GM23248 (cell line): ENCODE measurements around the gene IKBKG. TPM values are rescaled to one million over a fixed set of nuclear protein-coding genes. Genes with fewer than 3 reads are reported as not detected.
A peak's percentile ranks its signal among the peaks of the same experiment; 100 is the strongest.
"Not testable (repeated sequence)": the region's sequence is repeated elsewhere in the genome, so short reads cannot be mapped to it uniquely, and the experiment has no call there.

Source experiments
- DNase-seq: peaks from one replicate; pipeline ENCODE4 v3.0.0-alpha.2; 2015
- H2AFZ ChIP-seq: fragments of 200-600 bp; sonication (generic); 2 replicates; pipeline ENCODE4 v1.6.1; 2016; ENCODE audit warnings: antibody characterized with exemption
- H3F3A ChIP-seq: fragments of 200-600 bp; sonication (generic); 2 replicates; pipeline ENCODE4 v1.6.1; 2016; ENCODE audit warnings: mild to moderate bottlenecking, antibody characterized with exemption, mixed run types; ENCODE audit not compliant: insufficient read depth
- H3K27ac ChIP-seq: fragments of 200-600 bp; sonication (generic); 2 replicates; pipeline ENCODE4 v1.5.1; 2016; ENCODE audit warnings: mild to moderate bottlenecking
- H3K27me3 ChIP-seq: fragments of 200-600 bp; sonication (generic); replicated peaks from 2 replicates; pipeline ENCODE4 v1.6.1; 2016; ENCODE audit warnings: mild to moderate bottlenecking; ENCODE audit not compliant: insufficient read depth
- H3K36me3 ChIP-seq: fragments of 200-600 bp; sonication (generic); 2 replicates; pipeline ENCODE4 v1.6.1; 2016; ENCODE audit warnings: low read depth, mild to moderate bottlenecking
- H3K4me1 ChIP-seq: fragments of 200-600 bp; sonication (generic); 2 replicates; pipeline ENCODE4 v1.6.1; 2016; ENCODE audit warnings: mild to moderate bottlenecking; ENCODE audit not compliant: insufficient read depth
- H3K4me2 ChIP-seq: fragments of 200-600 bp; sonication (generic); one replicate; pipeline ENCODE4 v1.6.1; 2016; ENCODE audit warnings: mild to moderate bottlenecking; ENCODE audit not compliant: unreplicated experiment
- H3K4me3 ChIP-seq: fragments of 200-600 bp; sonication (generic); 2 replicates; pipeline ENCODE4 v1.5.1; 2016; ENCODE audit warnings: mild to moderate bottlenecking
- H3K79me2 ChIP-seq: fragments of 200-600 bp; sonication (generic); 2 replicates; pipeline ENCODE4 v1.6.1; 2016; ENCODE audit warnings: mild to moderate bottlenecking; ENCODE audit not compliant: insufficient read depth
- H3K9ac ChIP-seq: fragments of 200-600 bp; sonication (generic); 2 replicates; pipeline ENCODE4 v1.6.1; 2016; ENCODE audit warnings: mild to moderate bottlenecking
- H3K9me2 ChIP-seq: fragments of 200-600 bp; sonication (generic); 2 replicates; pipeline ENCODE4 v1.6.1; 2016; ENCODE audit warnings: mixed run types, mild to moderate bottlenecking, moderate library complexity; ENCODE audit not compliant: insufficient read depth
- H3K9me3 ChIP-seq: fragments of 200-600 bp; sonication (generic); one replicate; pipeline ENCODE4 v1.6.1; 2017; ENCODE audit warnings: low read depth
- H4K20me1 ChIP-seq: fragments of 200-600 bp; sonication (generic); 2 replicates; pipeline ENCODE4 v1.6.0; 2016; ENCODE audit not compliant: insufficient read depth
- EZH2 ChIP-seq: fragments of 200-600 bp; sonication (generic); IDR thresholded peaks from 2 replicates; pipeline ENCODE4 v1.6.1; 2018; ENCODE audit warnings: antibody characterized with exemption, mild to moderate bottlenecking; ENCODE audit not compliant: insufficient read depth, poor library complexity, severe bottlenecking
- EZH2phosphoT487 ChIP-seq: fragments of 200-600 bp; sonication (generic); IDR thresholded peaks from 2 replicates; pipeline ENCODE4 v1.6.1; 2018; ENCODE audit warnings: antibody characterized with exemption, moderate library complexity, mild to moderate bottlenecking, low read depth; ENCODE audit not compliant: insufficient read depth
- WGBS, 2 experiments: methylation state at CpG; one replicate each; pipeline ENCODE4 v1.1.6; 2015 to 2017; ENCODE audit warnings: low lambda C conversion rate in 2 of 2, low coverage in 1 of 2; ENCODE audit errors: missing lambda C conversion rate in 2 of 2; 5-methylcytosine and 5-hydroxymethylcytosine counted together
- in situ Hi-C: fragments of 300-500 bp; cut with MboI; formaldehyde crosslinking; loops from 2 replicates; pipeline ENCODE4 v1.15.0; 2020
- polyA plus RNA-seq: library from polyadenylated mRNA; unstranded; fragments of >200 nt; fragmentation: Nextera tagmentation; extraction: Ambion mirVana; gene quantifications from 2 replicates; pipeline ENCODE4 v1.2.1, GENCODE V29; 2016
- total RNA-seq: library from RNA; depleted of rRNA; stranded (reverse); fragments of >200 nt; shearing (Covaris generic); gene quantifications from 2 replicates; pipeline ENCODE4 v1.2.3, GENCODE V29; 2014

Gene IKBKG
- total and polyA plus RNA-seq, 2 experiments from 2014 or later, result 25.9 to 26.2 TPM

DNA sequence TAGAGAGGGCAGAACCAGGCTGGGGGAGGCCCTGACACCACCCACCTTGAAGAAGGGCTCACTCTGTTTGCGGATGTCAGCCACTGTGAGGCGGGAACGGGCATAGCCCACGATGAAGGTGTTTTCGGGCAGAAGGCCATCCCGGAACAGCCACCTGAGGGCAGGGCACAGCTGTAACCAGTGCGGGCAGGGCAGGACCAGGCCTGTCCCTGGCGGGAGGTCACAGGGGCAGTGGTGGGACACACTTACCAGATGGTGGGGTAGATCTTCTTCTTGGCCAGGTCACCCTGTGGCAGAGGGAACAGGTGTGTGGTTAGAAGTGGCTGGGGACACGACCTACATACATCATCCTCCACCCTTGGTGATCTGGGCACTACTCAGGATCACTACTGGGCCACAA lies 11.5 kb upstream of the IKBKG start:
- Histone ChIP-seq H2AFZ (no peak overlapping the region), H4K20me1 (no peaks in the 10 kb centered on the region), H3K36me3 (no peaks in the 10 kb centered on the region), H3F3A (no peaks in the 10 kb centered on the region), H3K9me2 (no peaks in the 10 kb centered on the region), H3K4me3 (no peak overlapping the region), H3K4me1 (no peaks in the 10 kb centered on the region), H3K9me3 (no peaks in the 10 kb centered on the region), H3K9ac (no peak overlapping the region), H3K27me3 (no peaks in the 10 kb centered on the region), H3K4me2 (no peak overlapping the region), H3K79me2 (0 out of 2 replicates have a peak, but pooled peaks cover 14% of the 10 kb centered on the region), H3K27ac (no peak overlapping the region)
- 67 to 91% methylated on average over 1 to 7 of the region's 9 CpGs for WGBS, 2 experiments
- in situ Hi-C loops, result no loop called here
- no peak for TF ChIP-seq EZH2
- TF ChIP-seq EZH2phosphoT487, result no peak
- no peak for DNase-seq

DNA sequence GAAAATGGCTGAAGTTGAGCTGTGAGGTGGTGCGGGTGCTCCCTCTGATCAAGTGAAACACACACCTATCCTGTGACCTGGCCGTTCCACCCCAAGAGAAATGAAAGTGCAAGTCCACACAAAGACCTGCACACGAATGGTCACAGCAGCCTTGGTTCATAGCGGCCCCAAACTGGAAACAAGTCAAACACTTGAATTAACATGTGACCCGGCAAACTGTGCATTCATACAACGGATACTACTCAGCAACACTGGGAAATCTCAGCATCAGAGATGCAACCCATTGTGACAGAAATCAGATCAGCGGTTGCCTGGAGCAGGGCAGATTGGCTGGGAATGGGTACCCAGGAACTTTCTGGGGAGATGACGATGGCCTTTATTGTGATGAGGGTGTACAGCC lies 8.3 kb upstream of the IKBKG start:
- WGBS, 2 experiments, result 87 to 88% methylated on average over 8 of the region's 8 CpGs
- DNase-seq, result no peak

DNA sequence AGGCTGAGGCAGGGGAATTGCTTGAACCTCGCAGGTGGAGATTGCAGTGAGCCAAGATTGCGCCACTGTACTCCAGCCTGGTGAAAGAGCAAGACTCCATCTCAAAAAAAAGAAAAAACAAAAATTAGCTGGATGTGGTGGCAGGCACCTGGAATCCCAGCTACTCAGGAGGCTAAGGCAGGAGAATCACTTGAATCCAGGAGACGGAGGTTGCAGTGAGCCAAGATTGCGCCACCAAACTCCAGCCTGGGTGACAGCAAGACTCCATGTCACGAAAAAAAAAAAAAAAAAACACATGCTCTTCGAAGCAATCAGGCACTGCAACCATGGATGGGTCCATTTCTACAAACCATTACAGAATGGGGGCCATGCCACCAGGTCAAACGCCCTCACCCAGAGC lies 7.1 kb upstream of the IKBKG start:
- peaks cover 23% of the 10 kb centered on the region; the same call in 1 of the 2 replicates for H3K79me2 ChIP-seq
- H4K20me1 ChIP-seq, H3K36me3 ChIP-seq, H3F3A ChIP-seq, H3K27me3 ChIP-seq, in situ Hi-C loops, H3K9ac ChIP-seq, H3K4me3 ChIP-seq, H3K27ac ChIP-seq, H3K9me3 ChIP-seq, H2AFZ ChIP-seq, H3K9me2 ChIP-seq, DNase-seq, H3K4me2 ChIP-seq: not testable (repeated sequence)
- H3K4me1 ChIP-seq, result peaks cover 15% of the 10 kb centered on the region
- 90 to 95% methylated on average over 4 to 7 of the region's 7 CpGs for WGBS, 2 experiments

More for the DNA sequence above, 8.3 kb upstream of the IKBKG start:
- Histone ChIP-seq H2AFZ (no peak overlapping the region), H3K4me1 (peaks cover 15% of the 10 kb centered on the region), H3K27ac (no peak overlapping the region), H3K9me2 (no peaks in the 10 kb centered on the region), H3F3A (no peaks in the 10 kb centered on the region), H3K36me3 (no peaks in the 10 kb centered on the region), H3K4me3 (no peak overlapping the region), H3K4me2 (no peak overlapping the region), H3K79me2 (0 out of 2 replicates have a peak, but pooled peaks cover 18% of the 10 kb centered on the region), H3K9ac (no peak overlapping the region), H3K27me3 (no peaks in the 10 kb centered on the region), H4K20me1 (no peaks in the 10 kb centered on the region), H3K9me3 (no peaks in the 10 kb centered on the region)
- no peak for TF ChIP-seq EZH2
- TF ChIP-seq EZH2phosphoT487, result no peak
- in situ Hi-C loops, result no loop called here

DNA sequence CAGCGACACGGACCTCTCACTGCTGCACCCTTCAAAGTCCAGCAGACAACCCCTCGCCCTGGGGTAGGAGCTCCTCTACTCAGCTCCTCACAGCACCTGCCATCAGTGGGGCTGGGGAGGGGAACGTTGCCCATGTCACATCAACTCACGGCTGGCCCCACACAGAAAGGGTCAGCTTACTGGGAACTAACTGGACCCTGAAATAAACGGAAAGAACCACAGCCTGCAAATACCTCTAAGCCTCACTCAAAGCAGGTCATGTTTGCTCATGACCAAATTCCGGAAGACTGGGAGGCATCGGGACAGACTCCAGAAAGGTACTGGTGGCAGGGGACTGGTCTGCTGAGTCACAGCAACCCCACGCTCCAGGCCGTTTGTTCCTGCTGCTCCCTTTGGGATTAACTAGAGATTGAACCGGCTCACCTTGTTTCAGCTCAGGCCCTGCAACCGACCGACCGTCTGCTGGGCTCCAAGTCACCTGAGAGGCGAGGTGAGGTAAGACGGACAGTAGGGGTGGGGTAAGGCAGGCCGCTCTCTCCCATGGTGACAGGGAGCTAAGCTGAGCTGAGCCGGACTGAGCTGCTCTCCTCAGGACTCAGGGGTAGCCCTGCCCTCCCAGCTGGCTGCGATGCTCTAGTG lies 6.4 kb upstream of the IKBKG start:
- WGBS, 2 experiments, result 83 to 86% methylated on average over 12 to 16 of the region's 19 CpGs
- H3F3A ChIP-seq, result no peaks in the 10 kb centered on the region
- H3K9me3 ChIP-seq, result no peaks in the 10 kb centered on the region
- DNase-seq, result no peak
- no peak overlapping the region for H3K4me2 ChIP-seq
- in situ Hi-C loops, result no loop called here
- H3K4me1 ChIP-seq, result peaks cover 15% of the 10 kb centered on the region
- H3K4me3 ChIP-seq, result no peak overlapping the region
- H3K9me2 ChIP-seq, result no peaks in the 10 kb centered on the region
- no peaks in the 10 kb centered on the region for H3K27me3 ChIP-seq
- no peaks in the 10 kb centered on the region for H4K20me1 ChIP-seq
- H3K79me2 ChIP-seq, result peaks cover 29% of the 10 kb centered on the region
- H3K27ac ChIP-seq, result peak overlapping the region; percentile 93
- no peak overlapping the region for H2AFZ ChIP-seq
- H3K36me3 ChIP-seq, result no peaks in the 10 kb centered on the region
- peak overlapping the region; percentile 77; the same call in 1 of the 2 replicates for H3K9ac ChIP-seq
- TF ChIP-seq EZH2phosphoT487 (no peak), EZH2 (no peak)

DNA sequence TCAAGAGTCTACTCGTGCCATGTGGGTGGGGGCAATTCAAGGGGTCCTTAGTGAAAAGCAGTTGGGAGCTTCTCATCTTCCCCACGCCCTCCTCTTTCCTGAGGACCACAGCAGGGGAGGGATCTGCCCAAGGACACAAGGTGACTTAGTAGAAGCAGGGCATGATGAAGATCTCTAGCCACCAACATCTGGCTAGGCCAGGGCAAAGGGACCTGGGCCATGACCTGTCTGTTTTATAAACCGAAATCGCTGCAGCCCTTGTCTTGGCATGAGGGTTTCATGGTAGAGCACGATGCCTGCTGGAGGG lies 5.9 kb upstream of the IKBKG start:
- Histone ChIP-seq H3K79me2 (peaks cover 34% of the 10 kb centered on the region), H3K9me3 (no peaks in the 10 kb centered on the region), H3K4me2 (no peak overlapping the region), H3K36me3 (no peaks in the 10 kb centered on the region), H3K4me3 (no peak overlapping the region), H3K27me3 (no peaks in the 10 kb centered on the region), H3K9ac (peak overlapping the region; percentile 77), H3K27ac (peak overlapping the region; percentile 93), H3F3A (no peaks in the 10 kb centered on the region), H4K20me1 (no peaks in the 10 kb centered on the region), H3K4me1 (peaks cover 15% of the 10 kb centered on the region), H2AFZ (no peak overlapping the region), H3K9me2 (no peaks in the 10 kb centered on the region)
- in situ Hi-C loops, result no loop called here
- DNase-seq, result no peak
- TF ChIP-seq EZH2 (no peak), EZH2phosphoT487 (no peak)
- 67 to 96% methylated on average over 3 to 4 of the region's 5 CpGs for WGBS, 2 experiments
